Colonic mucosa (tissue), 4 donors: ENCODE results near the gene ALG11. TPM values are rescaled to one million over a fixed set of nuclear protein-coding genes. Genes with fewer than 3 reads are reported as not detected.

Experiments
- DNase-seq: peaks from one replicate; pipeline ENCODE4 v3.0.0-alpha.2; 2020
- H3K27ac ChIP-seq: fragments of 200-600 bp; one replicate; pipeline ENCODE4 v1.8.0; 2021
- H3K27me3 ChIP-seq: fragments of 200-600 bp; one replicate; pipeline ENCODE4 v1.8.0; 2021
- H3K36me3 ChIP-seq: fragments of 200-600 bp; one replicate; pipeline ENCODE4 v1.8.0; 2021
- H3K4me1 ChIP-seq: fragments of 200-600 bp; one replicate; pipeline ENCODE4 v1.8.0; 2021; ENCODE audit warnings: mild to moderate bottlenecking
- H3K4me3 ChIP-seq: fragments of 200-600 bp; one replicate; pipeline ENCODE4 v1.8.0; 2021
- H3K9ac ChIP-seq, 2 donors: one replicate each; pipeline ENCODE4 v1.7.0; 2013; ENCODE audit warnings: control low read depth in 2 of 2, low read depth in 2 of 2, low read length in 2 of 2
- H3K9me3 ChIP-seq: fragments of 200-600 bp; one replicate; pipeline ENCODE4 v1.8.0; 2021
- intact Hi-C: fragments of 100-400 bp; cut with DNase I; formaldehyde crosslinking; loops from one replicate; pipeline ENCODE4 v1.14.1; 2022
- total RNA-seq, 2 donors: library from RNA; stranded (reverse); fragmentation: NEBNext Ultra II Directional in 1 of 2; extraction: Animal tissue kit (Norgen Biotek cat#: 25700) in 1 of 2; gene quantifications; one replicate each; pipeline ENCODE4 v1.2.1, GENCODE V29; 2021
- TF ChIP-seq, protein P1 (sequence below): fragments of 200-600 bp; IDR thresholded peaks from one replicate; pipeline ENCODE4 v1.8.0; 2022; ENCODE audit warnings: antibody characterized with exemption, mild to moderate bottlenecking
- donor health status: healthy.
- donor health status: DM: no; HTN: no; CAD: no.
- donor health status: DM: no; HTN: no; CAD: no.

Gene ALG11
- total RNA-seq, 2 donors from 2014 or later = 32.4 to 45.0 TPM

GRCh38 chr13:52070929-52071523 lies 58.8 kb downstream of the ALG11 start:
- Histone ChIP-seq H3K4me3 (no peak overlapping the region), H3K27me3 (no peaks in the 10 kb centered on the region), H3K27ac (no peak overlapping the region), H3K36me3 (no peaks in the 10 kb centered on the region), H3K4me1 (no peaks in the 10 kb centered on the region), H3K9ac (no peak overlapping the region), H3K9me3 (peaks cover 8% of the 10 kb centered on the region)
- TF ChIP-seq, protein P1, sequence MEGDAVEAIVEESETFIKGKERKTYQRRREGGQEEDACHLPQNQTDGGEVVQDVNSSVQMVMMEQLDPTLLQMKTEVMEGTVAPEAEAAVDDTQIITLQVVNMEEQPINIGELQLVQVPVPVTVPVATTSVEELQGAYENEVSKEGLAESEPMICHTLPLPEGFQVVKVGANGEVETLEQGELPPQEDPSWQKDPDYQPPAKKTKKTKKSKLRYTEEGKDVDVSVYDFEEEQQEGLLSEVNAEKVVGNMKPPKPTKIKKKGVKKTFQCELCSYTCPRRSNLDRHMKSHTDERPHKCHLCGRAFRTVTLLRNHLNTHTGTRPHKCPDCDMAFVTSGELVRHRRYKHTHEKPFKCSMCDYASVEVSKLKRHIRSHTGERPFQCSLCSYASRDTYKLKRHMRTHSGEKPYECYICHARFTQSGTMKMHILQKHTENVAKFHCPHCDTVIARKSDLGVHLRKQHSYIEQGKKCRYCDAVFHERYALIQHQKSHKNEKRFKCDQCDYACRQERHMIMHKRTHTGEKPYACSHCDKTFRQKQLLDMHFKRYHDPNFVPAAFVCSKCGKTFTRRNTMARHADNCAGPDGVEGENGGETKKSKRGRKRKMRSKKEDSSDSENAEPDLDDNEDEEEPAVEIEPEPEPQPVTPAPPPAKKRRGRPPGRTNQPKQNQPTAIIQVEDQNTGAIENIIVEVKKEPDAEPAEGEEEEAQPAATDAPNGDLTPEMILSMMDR = no peak
- DNase-seq = no peak
- intact Hi-C loops = no loop called here

Other genes starting within 250 kb of the ALG11 start
- 10 to 100 TPM in 1 of 2 donors, 1 to 10 TPM in 1; 6.6 to 12.4 TPM for gene DHRS12, start 208.2 kb upstream of the ALG11 start, total RNA-seq
- under 1 TPM in 1 of 2 donors, not detected in 1; 0.12 TPM for gene TMEM272, start 167.2 kb upstream of the ALG11 start, total RNA-seq
- gene CCDC70, start 150.4 kb upstream of the ALG11 start, total RNA-seq = not detected
- gene ATP7B, start 948 bp upstream of the ALG11 start, total RNA-seq = 10 to 100 TPM; 14.0 to 18.8 TPM
- 10 to 100 TPM; 16.3 to 18.8 TPM for gene UTP14C, start 12.3 kb downstream of the ALG11 start, total RNA-seq
- gene NEK5, start 116.7 kb downstream of the ALG11 start, total RNA-seq = under 1 TPM; 0.24 to 0.25 TPM
- 10 to 100 TPM; 27.8 to 35.8 TPM for gene NEK3, start 147.2 kb downstream of the ALG11 start, total RNA-seq